ENCODE data around the gene LPP. TPM values are rescaled to one million over a fixed set of nuclear protein-coding genes. Genes with fewer than 3 reads are reported as not detected.

The LPP gene
- total and polyA plus RNA-seq, 10 of the 15 experiments (the other 5 are each of a cell fraction or from before 2014, with no cell fraction given), result under 0.01 to 0.62 (median 0.03) TPM

GRCh38 chr3:188575501-188575900 is 421.5 kb downstream of the LPP start:
- H4K20me1 ChIP-seq (ENCODE audit: control insufficient read depth, insufficient read depth), result no peaks in the 10 kb centered on the region
- no peak overlapping the region for H3K4me3 ChIP-seq
- H3K79me2 ChIP-seq (ENCODE audit: control insufficient read depth, insufficient read depth, low read length), result no peaks in the 10 kb centered on the region
- no peaks in the 10 kb centered on the region for H3K4me1 ChIP-seq (ENCODE audit: control insufficient read depth, insufficient read depth, low read length)
- SMC1A ChIA-PET (ENCODE audit: uncharacterized antibody, unreplicated experiment), result interaction anchor here (0.9 kb wide), 1 partner anchor 10 kb away, joined by 4 read pairs; no protein-coding TSS in a partner anchor
- peaks cover 0 to 2% of the 10 kb centered on the region in 2 experiments; a peak in 2 of 4 replicates for H3K27me3 ChIP-seq (replicated peaks in 1 of 2; ENCODE audit: control insufficient read depth in 2 of 2, insufficient read depth in 2 of 2, low read length in 1 of 2)
- RAD21 ChIA-PET (ENCODE audit: unreplicated experiment), result no interaction called here
- no TSS peak for BruUV-seq (replicated peaks)
- POLR2A ChIA-PET, result no interaction called here
- no peak overlapping the region for H3K4me2 ChIP-seq (ENCODE audit: control insufficient read depth, insufficient read depth)
- in situ Hi-C loops (cut with MboI), result no loop called here
- CTCF ChIA-PET, result no interaction called here
- H3K36me3 ChIP-seq (ENCODE audit: control insufficient read depth in 2 of 2, insufficient read depth in 2 of 2, low read length in 1 of 2), result no peaks in the 10 kb centered on the region
- intact Hi-C loops (cut with micrococcal nuclease; ENCODE audit: unreplicated experiment), result no loop called here
- ATAC-seq, result no peak
- no peaks in the 10 kb centered on the region for H3K9me3 ChIP-seq (replicated peaks; ENCODE audit: control insufficient read depth, insufficient read depth, low read length)
- H3K27ac ChIP-seq (ENCODE audit: control insufficient read depth, insufficient read depth), result no peak overlapping the region
- H3K9ac ChIP-seq (ENCODE audit: control insufficient read depth, insufficient read depth, low read length), result no peak overlapping the region
- DNase-seq (ENCODE audit: low read depth, low spot score), result no peak
- 63% methylated on average over 6 of the region's 6 CpGs for WGBS (ENCODE audit: insufficient coverage, insufficient replicate concordance, low lambda C conversion rate, missing lambda C conversion rate)
- TF ChIP-seq RBBP5 (conservative IDR thresholded peaks at IDR 0.05), result no peak
- TF ChIP-seq, protein P1, sequence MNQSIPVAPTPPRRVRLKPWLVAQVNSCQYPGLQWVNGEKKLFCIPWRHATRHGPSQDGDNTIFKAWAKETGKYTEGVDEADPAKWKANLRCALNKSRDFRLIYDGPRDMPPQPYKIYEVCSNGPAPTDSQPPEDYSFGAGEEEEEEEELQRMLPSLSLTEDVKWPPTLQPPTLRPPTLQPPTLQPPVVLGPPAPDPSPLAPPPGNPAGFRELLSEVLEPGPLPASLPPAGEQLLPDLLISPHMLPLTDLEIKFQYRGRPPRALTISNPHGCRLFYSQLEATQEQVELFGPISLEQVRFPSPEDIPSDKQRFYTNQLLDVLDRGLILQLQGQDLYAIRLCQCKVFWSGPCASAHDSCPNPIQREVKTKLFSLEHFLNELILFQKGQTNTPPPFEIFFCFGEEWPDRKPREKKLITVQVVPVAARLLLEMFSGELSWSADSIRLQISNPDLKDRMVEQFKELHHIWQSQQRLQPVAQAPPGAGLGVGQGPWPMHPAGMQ (IDR thresholded peaks at IDR 0.05; ENCODE audit: borderline replicate concordance), result no peak
- TF ChIP-seq, protein P2, sequence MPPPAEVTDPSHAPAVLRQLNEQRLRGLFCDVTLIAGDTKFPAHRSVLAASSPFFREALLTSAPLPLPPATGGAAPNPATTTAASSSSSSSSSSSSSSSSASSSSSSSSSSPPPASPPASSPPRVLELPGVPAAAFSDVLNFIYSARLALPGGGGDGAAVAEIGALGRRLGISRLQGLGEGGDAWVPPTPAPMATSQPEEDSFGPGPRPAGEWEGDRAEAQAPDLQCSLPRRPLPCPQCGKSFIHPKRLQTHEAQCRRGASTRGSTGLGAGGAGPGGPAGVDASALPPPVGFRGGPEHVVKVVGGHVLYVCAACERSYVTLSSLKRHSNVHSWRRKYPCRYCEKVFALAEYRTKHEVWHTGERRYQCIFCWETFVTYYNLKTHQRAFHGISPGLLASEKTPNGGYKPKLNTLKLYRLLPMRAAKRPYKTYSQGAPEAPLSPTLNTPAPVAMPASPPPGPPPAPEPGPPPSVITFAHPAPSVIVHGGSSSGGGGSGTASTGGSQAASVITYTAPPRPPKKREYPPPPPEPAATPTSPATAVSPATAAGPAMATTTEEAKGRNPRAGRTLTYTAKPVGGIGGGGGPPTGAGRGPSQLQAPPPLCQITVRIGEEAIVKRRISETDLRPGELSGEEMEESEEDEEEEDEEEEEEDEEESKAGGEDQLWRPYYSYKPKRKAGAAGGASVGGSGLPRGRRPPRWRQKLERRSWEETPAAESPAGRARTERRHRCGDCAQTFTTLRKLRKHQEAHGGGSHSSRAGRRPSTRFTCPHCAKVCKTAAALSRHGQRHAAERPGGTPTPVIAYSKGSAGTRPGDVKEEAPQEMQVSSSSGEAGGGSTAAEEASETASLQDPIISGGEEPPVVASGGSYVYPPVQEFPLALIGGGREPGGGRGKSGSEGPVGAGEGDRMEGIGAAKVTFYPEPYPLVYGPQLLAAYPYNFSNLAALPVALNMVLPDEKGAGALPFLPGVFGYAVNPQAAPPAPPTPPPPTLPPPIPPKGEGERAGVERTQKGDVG (CRISPR knock-in tag; IDR thresholded peaks at IDR 0.05), result no peak
- TF ChIP-seq SPI1 (IDR thresholded peaks at IDR 0.05; ENCODE audit: borderline replicate concordance, insufficient read depth, low read depth, low read length), result no peak
- TF ChIP-seq GATAD2B (conservative IDR thresholded peaks at IDR 0.05; ENCODE audit: low read depth), result no peak
- TF ChIP-seq USF1 (IDR thresholded peaks at IDR 0.05; ENCODE audit: borderline replicate concordance, extremely low read length, insufficient read depth, low read depth, low read length), result no peak
- no peak for TF ChIP-seq CREM (IDR thresholded peaks at IDR 0.05; ENCODE audit: low read depth)
- no peak for TF ChIP-seq JUNB (IDR thresholded peaks at IDR 0.05)
- no peak for TF ChIP-seq TCF12 (IDR thresholded peaks at IDR 0.05; ENCODE audit: low read depth, low read length)
- no peak for TF ChIP-seq ELK1 (IDR thresholded peaks at IDR 0.05; ENCODE audit: low read depth, low read length)
- no peak for TF ChIP-seq CREB1 (IDR thresholded peaks at IDR 0.05; ENCODE audit: low read depth)
- TF ChIP-seq FOS (IDR thresholded peaks at IDR 0.05; ENCODE audit: borderline replicate concordance, extremely low read depth, insufficient read length), result no peak
- no peak for TF ChIP-seq KAT2A (conservative IDR thresholded peaks at IDR 0.05; ENCODE audit: control insufficient read depth, low read depth, low read length)
- TF ChIP-seq NBN (IDR thresholded peaks at IDR 0.05), result no peak
- TF ChIP-seq BCL11A (IDR thresholded peaks at IDR 0.05; ENCODE audit: low read depth, low read length), result no peak
- no peak for TF ChIP-seq POLR2A (IDR thresholded peaks at IDR 0.05; ENCODE audit: low read depth, low read length)
- no peak for TF ChIP-seq BACH1 (IDR thresholded peaks at IDR 0.05; ENCODE audit: borderline replicate concordance)
- no peak overlapping the region for H2AFZ ChIP-seq (ENCODE audit: control insufficient read depth, low read depth, low read length)
- FAIRE-seq, result no peak

All from GM12878 (cell line).